Measurements from ENCODE around the gene COQ8B. TPM values are rescaled to one million over a fixed set of nuclear protein-coding genes. Genes with fewer than 3 reads are reported as not detected.

COQ8B gene
- total RNA-seq, 1 experiment from 2014 or later: 35.7 TPM

GRCh38 chr19:40700083-40700482 lies 16.6 kb downstream of the COQ8B start:
- H3K36me3 ChIP-seq (ENCODE audit: control insufficient read depth, insufficient read depth, low read length): peaks cover 7% of the 10 kb centered on the region
- Mint-ChIP-seq H3K27ac (ENCODE audit: unreplicated experiment) (no peak overlapping the region), H3K27me3 (ENCODE audit: insufficient read depth, unreplicated experiment) (no peaks in the 10 kb centered on the region), H3K4me3 (ENCODE audit: unreplicated experiment) (no peak overlapping the region), H3K4me1 (ENCODE audit: low read depth, unreplicated experiment) (no peaks in the 10 kb centered on the region), H3K36me3 (ENCODE audit: insufficient read depth, unreplicated experiment) (peaks cover 30% of the 10 kb centered on the region), H3K9me3 (ENCODE audit: unreplicated experiment) (no peaks in the 10 kb centered on the region)
- H3K27me3 ChIP-seq (replicated peaks; ENCODE audit: control insufficient read depth, insufficient read depth, low read length): no peaks in the 10 kb centered on the region
- ChIA-PET CTCF (no interaction called here), POLR2A (no interaction called here)
- no peak for DNase-seq
- intact Hi-C loops (cut with micrococcal nuclease; ENCODE audit: unreplicated experiment): no loop called here
- BruUV-seq (replicated peaks): no TSS peak
- no peaks in the 10 kb centered on the region for H3K9me3 ChIP-seq
- H3K4me1 ChIP-seq: no peaks in the 10 kb centered on the region
- no peak overlapping the region for H3K4me3 ChIP-seq (ENCODE audit: low read depth, low read length)
- TF ChIP-seq, protein P1, sequence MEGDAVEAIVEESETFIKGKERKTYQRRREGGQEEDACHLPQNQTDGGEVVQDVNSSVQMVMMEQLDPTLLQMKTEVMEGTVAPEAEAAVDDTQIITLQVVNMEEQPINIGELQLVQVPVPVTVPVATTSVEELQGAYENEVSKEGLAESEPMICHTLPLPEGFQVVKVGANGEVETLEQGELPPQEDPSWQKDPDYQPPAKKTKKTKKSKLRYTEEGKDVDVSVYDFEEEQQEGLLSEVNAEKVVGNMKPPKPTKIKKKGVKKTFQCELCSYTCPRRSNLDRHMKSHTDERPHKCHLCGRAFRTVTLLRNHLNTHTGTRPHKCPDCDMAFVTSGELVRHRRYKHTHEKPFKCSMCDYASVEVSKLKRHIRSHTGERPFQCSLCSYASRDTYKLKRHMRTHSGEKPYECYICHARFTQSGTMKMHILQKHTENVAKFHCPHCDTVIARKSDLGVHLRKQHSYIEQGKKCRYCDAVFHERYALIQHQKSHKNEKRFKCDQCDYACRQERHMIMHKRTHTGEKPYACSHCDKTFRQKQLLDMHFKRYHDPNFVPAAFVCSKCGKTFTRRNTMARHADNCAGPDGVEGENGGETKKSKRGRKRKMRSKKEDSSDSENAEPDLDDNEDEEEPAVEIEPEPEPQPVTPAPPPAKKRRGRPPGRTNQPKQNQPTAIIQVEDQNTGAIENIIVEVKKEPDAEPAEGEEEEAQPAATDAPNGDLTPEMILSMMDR (IDR thresholded peaks at IDR 0.05; ENCODE audit: insufficient read depth in 1 of 2, low read depth in 1 of 2, low read length in 1 of 2, severe bottlenecking in 1 of 2, unreplicated experiment in 1 of 2): no peak

DNA sequence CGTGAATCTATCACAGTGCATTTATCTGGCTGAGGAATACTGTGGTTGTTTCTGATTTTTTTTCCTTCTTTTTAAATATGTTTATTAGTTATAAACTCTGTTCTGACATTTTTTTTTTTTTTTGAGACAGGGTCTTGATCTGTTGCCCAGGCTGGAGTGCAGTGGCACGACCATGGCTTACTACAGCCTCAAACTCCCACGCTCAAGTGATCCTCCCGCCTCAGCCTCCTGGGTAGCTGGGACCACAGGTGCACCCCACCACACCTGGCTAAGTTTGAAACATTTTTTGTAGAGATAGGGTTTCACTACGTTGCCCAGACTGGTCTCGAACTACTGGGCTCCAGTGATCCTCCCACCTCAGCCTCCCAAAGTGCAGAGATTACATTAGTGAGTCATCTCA lies 19.7 kb downstream of the COQ8B start:
- intact Hi-C loops (cut with micrococcal nuclease; ENCODE audit: unreplicated experiment): no loop called here
- TF ChIP-seq, protein P1 (IDR thresholded peaks at IDR 0.05; ENCODE audit: insufficient read depth in 1 of 2, low read depth in 1 of 2, low read length in 1 of 2, severe bottlenecking in 1 of 2, unreplicated experiment in 1 of 2): no peak
- Mint-ChIP-seq H3K4me3 (ENCODE audit: unreplicated experiment) (no peak overlapping the region), H3K27me3 (ENCODE audit: insufficient read depth, unreplicated experiment) (no peaks in the 10 kb centered on the region), H3K27ac (ENCODE audit: unreplicated experiment) (no peak overlapping the region), H3K4me1 (ENCODE audit: low read depth, unreplicated experiment) (peaks cover 5% of the 10 kb centered on the region), H3K9me3 (ENCODE audit: unreplicated experiment) (no peaks in the 10 kb centered on the region), H3K36me3 (ENCODE audit: insufficient read depth, unreplicated experiment) (peaks cover 25% of the 10 kb centered on the region)
- DNase-seq: no peak
- Histone ChIP-seq H3K9me3 (no peaks in the 10 kb centered on the region), H3K4me1 (no peaks in the 10 kb centered on the region), H3K4me3 (ENCODE audit: low read depth, low read length) (no peak overlapping the region), H3K27me3 (replicated peaks; ENCODE audit: control insufficient read depth, insufficient read depth, low read length) (no peaks in the 10 kb centered on the region), H3K36me3 (ENCODE audit: control insufficient read depth, insufficient read depth, low read length) (peaks cover 1% of the 10 kb centered on the region; the same call in 1 of the 2 replicates)
- ChIA-PET CTCF (no interaction called here), POLR2A (no interaction called here)
- BruUV-seq (replicated peaks): no TSS peak

- H3K27ac Mint-ChIP-seq (ENCODE audit: unreplicated experiment): no peak overlapping the region
- peaks cover 5% of the 10 kb centered on the region for H3K4me1 Mint-ChIP-seq (ENCODE audit: low read depth, unreplicated experiment)
- ChIA-PET POLR2A (no interaction called here), CTCF (no interaction called here)
- peaks cover 9% of the 10 kb centered on the region; the same call in 1 of the 2 replicates for H3K4me1 ChIP-seq
- no peak for DNase-seq
- H3K4me3 Mint-ChIP-seq (ENCODE audit: unreplicated experiment): no peak overlapping the region
- H3K4me3 ChIP-seq (ENCODE audit: low read depth, low read length): no peak overlapping the region
- TF ChIP-seq, protein P1 (IDR thresholded peaks at IDR 0.05; ENCODE audit: insufficient read depth in 1 of 2, low read depth in 1 of 2, low read length in 1 of 2, severe bottlenecking in 1 of 2, unreplicated experiment in 1 of 2): no peak
- no peaks in the 10 kb centered on the region for H3K9me3 Mint-ChIP-seq (ENCODE audit: unreplicated experiment)
- no TSS peak for BruUV-seq (replicated peaks)
- H3K9me3 ChIP-seq: no peaks in the 10 kb centered on the region
- no peaks in the 10 kb centered on the region for H3K27me3 ChIP-seq (replicated peaks; ENCODE audit: control insufficient read depth, insufficient read depth, low read length)
- H3K27me3 Mint-ChIP-seq (ENCODE audit: insufficient read depth, unreplicated experiment): no peaks in the 10 kb centered on the region
- intact Hi-C loops (cut with micrococcal nuclease; ENCODE audit: unreplicated experiment): no loop called here
- H3K36me3 ChIP-seq (ENCODE audit: control insufficient read depth, insufficient read depth, low read length): peaks cover 1% of the 10 kb centered on the region; the same call in 1 of the 2 replicates
- H3K36me3 Mint-ChIP-seq (ENCODE audit: insufficient read depth, unreplicated experiment): peaks cover 23% of the 10 kb centered on the region
Measured at GRCh38 chr19:40695881-40696280, 20.8 kb downstream of the COQ8B start.

Data from Caco-2 (cell line).